Endothelial cell of umbilical vein (primary cell): ENCODE data around the gene SFXN3. TPM values are rescaled to one million over a fixed set of nuclear protein-coding genes. Genes with fewer than 3 reads are reported as not detected.

Source experiments
- BruUV-seq: library from RNA; stranded (reverse); fragments of 400-500 nt; replicated peaks from 2 replicates; lab custom pipeline; 2021; lab: Mats Ljungman, UMichigan
- CTCF ChIA-PET: fragments of 300-600, 350-600 bp; sonication (Branson Sonifier 250); formaldehyde crosslinking; loops from one replicate; lab custom pipeline; 2021; ENCODE audit warnings: antibody characterized with exemption, inconsistent platforms; lab: Charles Lee
- POLR2A ChIA-PET: fragments of 300-600, 350-600 bp; sonication (Branson Sonifier 250); formaldehyde crosslinking; loops from one replicate; lab custom pipeline; 2021; ENCODE audit warnings: antibody characterized with exemption, inconsistent platforms; lab: Charles Lee
- DNase-seq: peaks from one replicate; pipeline ENCODE4 v3.0.0-alpha.2; 2011; ENCODE audit warnings: low read depth, low spot score
- FAIRE-seq: peaks from 2 replicates; lab custom pipeline; 2011; peaks lifted over from hg19 to GRCh38; lab: Jason Lieb, UNC
- H2AFZ ChIP-seq: 2 replicates; pipeline ENCODE4 v1.6.0; 2012; ENCODE audit warnings: low read depth, low read length, control low read depth, inconsistent platforms
- H3K27ac ChIP-seq: 2 replicates; pipeline ENCODE4 v1.5.1; 2011; ENCODE audit warnings: low read depth, mild to moderate bottlenecking, control low read depth, low read length, moderate library complexity; ENCODE audit not compliant: insufficient read depth
- H3K27me3 ChIP-seq, 2 experiments: 2 replicates each; pipeline versions ENCODE4 v1.6.0 to v1.6.1; 2011; ENCODE audit warnings: low read length in 2 of 2, mixed read lengths in 1 of 2; ENCODE audit not compliant: control insufficient read depth in 2 of 2, insufficient read depth in 2 of 2
- H3K36me3 ChIP-seq, 2 experiments: 2 replicates in 1 of 2; 3 replicates in 1 of 2; pipeline ENCODE4 v1.5.1; 2011; ENCODE audit warnings: low read length in 2 of 2, mild to moderate bottlenecking in 1 of 2, moderate library complexity in 1 of 2; ENCODE audit not compliant: control insufficient read depth in 2 of 2, insufficient read depth in 2 of 2; ENCODE audit errors: extremely low read depth in 1 of 2
- H3K4me1 ChIP-seq: 3 replicates; pipeline ENCODE4 v1.5.1; 2011; ENCODE audit warnings: mild to moderate bottlenecking, low read length; ENCODE audit not compliant: control insufficient read depth, insufficient read depth; ENCODE audit errors: extremely low read depth
- H3K4me2 ChIP-seq: 2 replicates; pipeline ENCODE4 v1.6.1; 2011; ENCODE audit warnings: low read length, control low read depth, mixed read lengths; ENCODE audit not compliant: insufficient read depth
- H3K4me3 ChIP-seq, 3 experiments: fragments of 200-600 bp in 1 of 3; sonication (generic), shearing (Covaris generic) in 1 of 3; replicated peaks in 1 of 3; 2 replicates each; pipeline ENCODE4 v1.5.1; 2011 to 2016; ENCODE audit warnings: control low read depth in 3 of 3, low read length in 3 of 3, mild to moderate bottlenecking in 2 of 3, inconsistent platforms in 1 of 3, low read depth in 1 of 3, moderate library complexity in 1 of 3; ENCODE audit not compliant: insufficient read depth in 1 of 3
- H3K79me2 ChIP-seq: 2 replicates; pipeline ENCODE4 v1.6.0; 2012; ENCODE audit warnings: low read length, inconsistent platforms; ENCODE audit not compliant: control insufficient read depth, insufficient read depth
- H3K9ac ChIP-seq: replicated peaks from 2 replicates; pipeline ENCODE3; 2011; ENCODE audit warnings: low read length, control low read depth; ENCODE audit not compliant: insufficient read depth; ENCODE audit errors: extremely low read depth
- H3K9me1 ChIP-seq: replicated peaks from 3 replicates; pipeline ENCODE4 v1.6.0; 2011; ENCODE audit warnings: mild to moderate bottlenecking, low read length; ENCODE audit not compliant: control insufficient read depth, insufficient read depth; ENCODE audit errors: extremely low read depth
- H3K9me3 ChIP-seq: replicated peaks from 2 replicates; pipeline ENCODE4 v1.5.1; 2012; ENCODE audit warnings: low read length, inconsistent platforms; ENCODE audit not compliant: control insufficient read depth, insufficient read depth
- H4K20me1 ChIP-seq: replicated peaks from 2 replicates; pipeline ENCODE3; 2011; ENCODE audit warnings: mild to moderate bottlenecking, low read length; ENCODE audit not compliant: control insufficient read depth, insufficient read depth; ENCODE audit errors: extremely low read depth
- EZH2 ChIP-seq: IDR thresholded peaks from 2 replicates; pipeline ENCODE4 v1.6.1; 2012; ENCODE audit warnings: borderline replicate concordance, low read depth, mild to moderate bottlenecking, moderate library complexity, low read length, inconsistent platforms; ENCODE audit not compliant: severe bottlenecking
- FOS ChIP-seq: IDR thresholded peaks from 2 replicates; pipeline ENCODE4 v1.6.1; 2011; ENCODE audit warnings: mild to moderate bottlenecking, low read length, moderate library complexity, borderline replicate concordance; ENCODE audit not compliant: insufficient read depth
- GATA2 ChIP-seq: IDR thresholded peaks from 2 replicates; pipeline ENCODE4 v1.7.0; 2011; ENCODE audit warnings: low read depth, mild to moderate bottlenecking, moderate library complexity, mixed read lengths, low read length; ENCODE audit not compliant: insufficient read length, insufficient read depth
- JUN ChIP-seq: IDR thresholded peaks from 2 replicates; pipeline ENCODE4 v1.6.1; 2011; ENCODE audit warnings: borderline replicate concordance, low read depth; ENCODE audit not compliant: insufficient read length, insufficient read depth
- MYC ChIP-seq: IDR thresholded peaks from one replicate; pipeline ENCODE4 v1.6.1; 2011; ENCODE audit warnings: mild to moderate bottlenecking, low read depth, low read length
- POLR2A ChIP-seq: IDR thresholded peaks from 2 replicates; pipeline ENCODE4 v1.6.1; 2012; ENCODE audit warnings: low read depth, mild to moderate bottlenecking, control low read depth, low read length
- POLR2AphosphoS5 ChIP-seq: IDR thresholded peaks from 2 replicates; pipeline ENCODE4 v1.6.1; 2012; ENCODE audit warnings: low read depth, mild to moderate bottlenecking, control low read depth, low read length, moderate library complexity; ENCODE audit not compliant: insufficient read depth
- dilution Hi-C: fragments of 300-500 bp; cut with MboI; formaldehyde crosslinking; loops from one replicate; pipeline ENCODE4 v1.15.0; 2019; ENCODE audit warnings: low sequenced_read_pairs; ENCODE audit not compliant: extremely low pct_ligation_motif_present
- intact Hi-C: fragments of 100-400 bp; cut with micrococcal nuclease; formaldehyde crosslinking; loops from one replicate; pipeline ENCODE4 v1.10.0; 2022
- polyA plus RNA-seq, 4 experiments: library from polyadenylated mRNA; depleted of rRNA in 3 of 4; stranded (reverse) in 3 of 4; unstranded in 1 of 4; fragments of >200 nt; gene quantifications; 2 replicates each; pipeline versions ENCODE4 v1.2.1 to v1.2.3, GENCODE V29; 2011 to 2012; ENCODE audit warnings: missing spikeins in 1 of 4
- total RNA-seq: library from RNA; stranded (reverse); gene quantifications from 2 replicates; pipeline ENCODE4 v1.2.3, GENCODE V29; 2021
- TF ChIP-seq, protein P1 (sequence below), 2 donors: IDR thresholded peaks; 1 replicate in 1 of 2; 2 replicates in 1 of 2; pipeline ENCODE4 v1.5.1; 2011; ENCODE audit warnings: low read length in 2 of 2, mild to moderate bottlenecking in 2 of 2, moderate library complexity in 2 of 2, control low read depth in 1 of 2, inconsistent platforms in 1 of 2, low read depth in 1 of 2; ENCODE audit not compliant: insufficient read depth in 1 of 2; ENCODE audit errors: extremely low read depth in 1 of 2
- TF ChIP-seq, protein P2 (sequence below): IDR thresholded peaks from 2 replicates; pipeline ENCODE4 v1.6.1; 2011; ENCODE audit not compliant: insufficient read depth, insufficient read length

Gene SFXN3
- total and polyA plus RNA-seq, 2 donors (not counting 3 experiments of a cell fraction or from before 2014, with no cell fraction given): 83.1 to 117 TPM

DNA sequence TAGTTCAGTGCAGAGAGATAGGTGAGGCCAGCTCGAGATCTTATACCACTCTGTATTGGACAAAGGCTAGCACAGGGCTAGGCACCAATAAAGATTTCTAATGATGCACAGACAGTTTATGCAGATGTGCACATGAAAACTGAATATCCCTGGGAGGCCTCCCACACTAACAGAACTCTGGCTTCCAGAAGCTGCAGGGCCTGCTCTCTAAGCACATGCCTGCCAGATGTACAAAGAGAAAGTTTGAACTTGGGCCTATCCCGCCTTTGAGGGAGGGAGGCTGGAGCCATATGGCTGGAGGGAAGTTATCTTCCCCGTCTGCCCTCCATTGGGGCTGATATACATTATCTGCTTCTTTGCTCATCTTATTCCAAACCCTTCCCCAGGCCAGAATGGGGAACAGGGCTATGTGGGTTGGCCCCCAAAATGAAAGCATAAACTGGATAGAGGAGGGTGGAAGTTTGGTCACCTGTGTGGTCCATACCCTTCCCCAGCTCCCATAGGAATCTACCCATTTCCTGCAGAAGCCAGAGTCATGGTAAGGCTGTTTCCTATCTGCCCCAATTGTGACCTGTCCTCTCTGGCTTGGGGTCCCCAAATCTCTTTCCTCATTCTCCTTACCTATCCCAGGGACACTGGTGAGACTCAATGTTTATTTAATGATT is 34.6 kb downstream of the SFXN3 start:
- POLR2A ChIA-PET: no interaction called here
- Histone ChIP-seq H4K20me1 (no peaks in the 10 kb centered on the region), H3K9ac (no peak overlapping the region), H3K4me1 (peaks cover 41% of the 10 kb centered on the region), H2AFZ (peak overlapping the region; percentile 77), H3K4me2 (peak overlapping the region; percentile 71), H3K9me1 (no peaks in the 10 kb centered on the region), H3K9me3 (no peaks in the 10 kb centered on the region), H3K27ac (no peak overlapping the region), H3K36me3 (no peaks in the 10 kb centered on the region), H3K27me3 (no peaks in the 10 kb centered on the region), H3K79me2 (no peaks in the 10 kb centered on the region), H3K4me3 (peak overlapping the region in 1 of 3 experiments; percentile 4)
- CTCF ChIA-PET: interaction anchor here (0.9 to 13.1 kb wide), 5 partner anchors 10 to 76 kb away, joined by 3 to 290 read pairs (median 6); no protein-coding TSS in a partner anchor
- dilution Hi-C loops (no loop called here), intact Hi-C loops (loop anchor here (1.0 to 5.0 kb wide), 3 partner anchors 24 to 46 kb away; partner anchors contain the start of genes PDZD7 and SFXN3)
- no peak for DNase-seq
- no peak for FAIRE-seq
- TF ChIP-seq GATA2 (no peak), POLR2A (no peak), FOS (no peak), MYC (no peak), JUN (no peak), POLR2AphosphoS5 (no peak), EZH2 (no peak)
- TF ChIP-seq, protein P1, sequence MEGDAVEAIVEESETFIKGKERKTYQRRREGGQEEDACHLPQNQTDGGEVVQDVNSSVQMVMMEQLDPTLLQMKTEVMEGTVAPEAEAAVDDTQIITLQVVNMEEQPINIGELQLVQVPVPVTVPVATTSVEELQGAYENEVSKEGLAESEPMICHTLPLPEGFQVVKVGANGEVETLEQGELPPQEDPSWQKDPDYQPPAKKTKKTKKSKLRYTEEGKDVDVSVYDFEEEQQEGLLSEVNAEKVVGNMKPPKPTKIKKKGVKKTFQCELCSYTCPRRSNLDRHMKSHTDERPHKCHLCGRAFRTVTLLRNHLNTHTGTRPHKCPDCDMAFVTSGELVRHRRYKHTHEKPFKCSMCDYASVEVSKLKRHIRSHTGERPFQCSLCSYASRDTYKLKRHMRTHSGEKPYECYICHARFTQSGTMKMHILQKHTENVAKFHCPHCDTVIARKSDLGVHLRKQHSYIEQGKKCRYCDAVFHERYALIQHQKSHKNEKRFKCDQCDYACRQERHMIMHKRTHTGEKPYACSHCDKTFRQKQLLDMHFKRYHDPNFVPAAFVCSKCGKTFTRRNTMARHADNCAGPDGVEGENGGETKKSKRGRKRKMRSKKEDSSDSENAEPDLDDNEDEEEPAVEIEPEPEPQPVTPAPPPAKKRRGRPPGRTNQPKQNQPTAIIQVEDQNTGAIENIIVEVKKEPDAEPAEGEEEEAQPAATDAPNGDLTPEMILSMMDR (IDR thresholded peaks at IDR 0.05; ENCODE audit: extremely low read depth in 1 of 2, insufficient read depth in 1 of 2, low read depth in 1 of 2, low read length in 2 of 2): no peak
- TF ChIP-seq, protein P2, sequence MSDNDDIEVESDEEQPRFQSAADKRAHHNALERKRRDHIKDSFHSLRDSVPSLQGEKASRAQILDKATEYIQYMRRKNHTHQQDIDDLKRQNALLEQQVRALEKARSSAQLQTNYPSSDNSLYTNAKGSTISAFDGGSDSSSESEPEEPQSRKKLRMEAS: no peak
- BruUV-seq: no TSS peak
